Trophoblast cell (in vitro differentiated cells and primary cell): ENCODE measurements around the gene KIF26A.

ENCODE experiments used
- DNase-seq, 2 donors: peaks; one replicate each; pipeline ENCODE4 v3.0.0-alpha.2; 2016
- H2AFZ ChIP-seq: 2 replicates; pipeline ENCODE4 v1.6.1; 2013; ENCODE audit warnings: low read length, moderate library complexity, mild to moderate bottlenecking; ENCODE audit not compliant: insufficient read depth, poor library complexity
- H2AK5ac ChIP-seq: 2 replicates; pipeline ENCODE4 v1.6.1; 2013; ENCODE audit warnings: mild to moderate bottlenecking, low read length
- H2BK120ac ChIP-seq: 2 replicates; pipeline ENCODE4 v1.6.1; 2013; ENCODE audit warnings: low read length, mild to moderate bottlenecking, moderate library complexity; ENCODE audit not compliant: insufficient read depth, poor library complexity
- H2BK12ac ChIP-seq: 2 replicates; pipeline ENCODE4 v1.6.1; 2013; ENCODE audit warnings: mild to moderate bottlenecking, low read length, moderate library complexity
- H2BK5ac ChIP-seq: 2 replicates; pipeline ENCODE4 v1.6.1; 2013; ENCODE audit warnings: low read length, low read depth, moderate library complexity, mild to moderate bottlenecking; ENCODE audit not compliant: poor library complexity
- H3K14ac ChIP-seq: 2 replicates; pipeline ENCODE4 v1.6.1; 2013; ENCODE audit warnings: mild to moderate bottlenecking, low read length
- H3K18ac ChIP-seq: 2 replicates; pipeline ENCODE4 v1.6.1; 2013; ENCODE audit warnings: mild to moderate bottlenecking, low read length
- H3K23ac ChIP-seq: 2 replicates; pipeline ENCODE4 v1.6.1; 2013; ENCODE audit warnings: low read length
- H3K27ac ChIP-seq: 2 replicates; pipeline ENCODE4 v1.5.1; 2013; ENCODE audit warnings: low read depth, mild to moderate bottlenecking, inconsistent platforms, low read length, moderate library complexity
- H3K27me3 ChIP-seq: 2 replicates; pipeline ENCODE4 v1.6.1; 2013; ENCODE audit warnings: inconsistent platforms, mild to moderate bottlenecking, low read length, moderate library complexity; ENCODE audit not compliant: insufficient read depth
- H3K36me3 ChIP-seq, 2 experiments: 1 replicate in 1 of 2; 2 replicates in 1 of 2; pipeline ENCODE4 v1.6.1; 2013; ENCODE audit warnings: low read length in 2 of 2, mild to moderate bottlenecking in 2 of 2, moderate library complexity in 1 of 2; ENCODE audit not compliant: insufficient read depth in 2 of 2, control insufficient read depth in 1 of 2
- H3K4ac ChIP-seq: 2 replicates; pipeline ENCODE4 v1.6.1; 2013; ENCODE audit warnings: low read depth, mild to moderate bottlenecking, low read length, moderate library complexity
- H3K4me1 ChIP-seq, 2 experiments: 1 replicate in 1 of 2; 2 replicates in 1 of 2; pipeline ENCODE4 v1.6.1; 2013; ENCODE audit warnings: low read length in 2 of 2, mild to moderate bottlenecking in 2 of 2, moderate library complexity in 1 of 2; ENCODE audit not compliant: insufficient read depth in 2 of 2, control insufficient read depth in 1 of 2
- H3K4me2 ChIP-seq: 2 replicates; pipeline ENCODE4 v1.6.1; 2013; ENCODE audit warnings: inconsistent platforms, mild to moderate bottlenecking, low read length, moderate library complexity
- H3K4me3 ChIP-seq: 2 replicates; pipeline ENCODE4 v1.5.1; 2013; ENCODE audit warnings: mild to moderate bottlenecking, low read depth, low read length, inconsistent platforms
- H3K79me1 ChIP-seq: one replicate; pipeline ENCODE4 v1.6.1; 2013; ENCODE audit warnings: low read length
- H3K79me2 ChIP-seq: 2 replicates; pipeline ENCODE4 v1.6.1; 2013; ENCODE audit warnings: low read length, mild to moderate bottlenecking; ENCODE audit not compliant: control insufficient read depth, insufficient read depth, poor library complexity
- H3K9ac ChIP-seq: 2 replicates; pipeline ENCODE4 v1.6.1; 2013; ENCODE audit warnings: mild to moderate bottlenecking, low read length
- H3K9me3 ChIP-seq: 2 replicates; pipeline ENCODE4 v1.6.1; 2013; ENCODE audit warnings: low read depth, mild to moderate bottlenecking, control low read depth, inconsistent platforms, low read length; ENCODE audit not compliant: insufficient read depth
- H4K12ac ChIP-seq: 2 replicates; pipeline ENCODE4 v1.6.1; 2013; ENCODE audit warnings: low read depth, mild to moderate bottlenecking, low read length, moderate library complexity
- H4K8ac ChIP-seq: 2 replicates; pipeline ENCODE4 v1.6.1; 2013; ENCODE audit warnings: low read depth, mild to moderate bottlenecking, low read length, moderate library complexity
- H4K91ac ChIP-seq: one replicate; pipeline ENCODE4 v1.6.1; 2013; ENCODE audit warnings: low read depth, mild to moderate bottlenecking, low read length, moderate library complexity
- WGBS: extraction: QIAGEN DNeasy Blood & Tissue Kit; methylation state at CpG from one replicate; pipeline ENCODE4 v1.1.7; 2013; ENCODE audit warnings: missing lambda C conversion rate; ENCODE audit not compliant: insufficient read length, insufficient coverage; ENCODE audit errors: extremely low coverage; 5-methylcytosine and 5-hydroxymethylcytosine counted together

KIF26A gene

GRCh38 chr14:104157016-104157928 is 18.9 kb downstream of the KIF26A start:
- no peak overlapping the region for H2BK120ac ChIP-seq
- H2BK12ac ChIP-seq, result no peak overlapping the region
- H3K23ac ChIP-seq, result no peak overlapping the region
- no peaks in the 10 kb centered on the region for H3K27me3 ChIP-seq
- H3K4me2 ChIP-seq, result no peak overlapping the region
- no peak overlapping the region for H4K8ac ChIP-seq
- H3K14ac ChIP-seq, result no peak overlapping the region
- no peak overlapping the region for H3K4me3 ChIP-seq
- no peaks in the 10 kb centered on the region for H3K79me1 ChIP-seq
- no peak overlapping the region for H4K12ac ChIP-seq
- H4K91ac ChIP-seq, result no peak overlapping the region
- H3K36me3 ChIP-seq, result peaks cover 0 to 2% of the 10 kb centered on the region in 2 experiments
- H3K4me1 ChIP-seq, result peaks cover under 1 to 3% of the 10 kb centered on the region in 2 experiments
- no CpG with 5 or more reads among the region's 42 CpGs for WGBS
- no peaks in the 10 kb centered on the region for H3K9me3 ChIP-seq
- no peak overlapping the region for H3K27ac ChIP-seq
- peak overlapping the region; percentile 1 for H3K18ac ChIP-seq
- H3K79me2 ChIP-seq, result no peaks in the 10 kb centered on the region
- no peak overlapping the region for H2AFZ ChIP-seq
- H3K4ac ChIP-seq, result no peak overlapping the region
- no peak overlapping the region for H3K9ac ChIP-seq
- DNase-seq, result no peak
- H2BK5ac ChIP-seq, result no peak overlapping the region
- H2AK5ac ChIP-seq, result no peak overlapping the region

GRCh38 chr14:104158827-104159798 is 20.7 kb downstream of the KIF26A start:
- no peak for DNase-seq
- Histone ChIP-seq H3K18ac (no peak overlapping the region), H2BK120ac (no peak overlapping the region), H3K27me3 (no peaks in the 10 kb centered on the region), H4K12ac (no peak overlapping the region), H3K79me1 (no peaks in the 10 kb centered on the region), H2BK12ac (no peak overlapping the region), H3K4me2 (no peak overlapping the region), H2BK5ac (no peak overlapping the region), H3K4me1 (no peaks in the 10 kb centered on the region), H3K36me3 (peaks cover 0 to 2% of the 10 kb centered on the region in 2 experiments), H3K23ac (no peak overlapping the region), H3K4ac (no peak overlapping the region), H3K9me3 (no peaks in the 10 kb centered on the region), H3K4me3 (no peak overlapping the region), H3K9ac (no peak overlapping the region), H4K91ac (no peak overlapping the region), H2AK5ac (no peak overlapping the region), H3K14ac (no peak overlapping the region), H3K79me2 (no peaks in the 10 kb centered on the region), H2AFZ (no peak overlapping the region), H4K8ac (no peak overlapping the region), H3K27ac (no peak overlapping the region)
- WGBS, result no CpG with 5 or more reads among the region's 51 CpGs

- Histone ChIP-seq H2AFZ (no peak overlapping the region), H3K23ac (no peak overlapping the region), H3K27ac (no peak overlapping the region), H3K9me3 (no peaks in the 10 kb centered on the region), H3K9ac (no peak overlapping the region), H3K4me1 (no peaks in the 10 kb centered on the region), H4K91ac (no peak overlapping the region), H3K79me1 (no peaks in the 10 kb centered on the region), H3K4me3 (no peak overlapping the region), H3K4ac (no peak overlapping the region), H3K79me2 (no peaks in the 10 kb centered on the region), H2BK12ac (no peak overlapping the region), H4K12ac (no peak overlapping the region), H3K14ac (no peak overlapping the region), H4K8ac (no peak overlapping the region), H2AK5ac (no peak overlapping the region), H3K27me3 (no peaks in the 10 kb centered on the region), H3K4me2 (no peak overlapping the region), H2BK120ac (no peak overlapping the region), H2BK5ac (no peak overlapping the region), H3K36me3 (peaks cover 0 to 2% of the 10 kb centered on the region in 2 experiments), H3K18ac (no peak overlapping the region)
- no CpG with 5 or more reads among the region's 9 CpGs for WGBS
- no peak for DNase-seq
Observed at GRCh38 chr14:104159990-104160389, 21.6 kb downstream of the KIF26A start.

GRCh38 chr14:104161602-104162367 is 23.4 kb downstream of the KIF26A start:
- Histone ChIP-seq H2BK12ac (no peak overlapping the region), H3K14ac (no peak overlapping the region), H4K8ac (no peak overlapping the region), H3K79me1 (no peaks in the 10 kb centered on the region), H3K27me3 (no peaks in the 10 kb centered on the region), H3K36me3 (peaks cover 0 to 2% of the 10 kb centered on the region in 2 experiments), H3K27ac (no peak overlapping the region), H3K9ac (no peak overlapping the region), H3K79me2 (no peaks in the 10 kb centered on the region), H4K91ac (no peak overlapping the region), H2AK5ac (no peak overlapping the region), H2BK120ac (no peak overlapping the region), H3K23ac (no peak overlapping the region), H3K4me2 (no peak overlapping the region), H2AFZ (no peak overlapping the region), H3K4ac (no peak overlapping the region), H2BK5ac (no peak overlapping the region), H3K4me1 (no peaks in the 10 kb centered on the region), H3K9me3 (no peaks in the 10 kb centered on the region), H4K12ac (no peak overlapping the region), H3K4me3 (no peak overlapping the region), H3K18ac (no peak overlapping the region)
- WGBS, result no CpG with 5 or more reads among the region's 23 CpGs
- no peak for DNase-seq
